Measurements from ENCODE around the gene MYH9.
A peak's percentile ranks its signal among the peaks of the same experiment; 100 is the strongest.

Gene MYH9

DNA sequence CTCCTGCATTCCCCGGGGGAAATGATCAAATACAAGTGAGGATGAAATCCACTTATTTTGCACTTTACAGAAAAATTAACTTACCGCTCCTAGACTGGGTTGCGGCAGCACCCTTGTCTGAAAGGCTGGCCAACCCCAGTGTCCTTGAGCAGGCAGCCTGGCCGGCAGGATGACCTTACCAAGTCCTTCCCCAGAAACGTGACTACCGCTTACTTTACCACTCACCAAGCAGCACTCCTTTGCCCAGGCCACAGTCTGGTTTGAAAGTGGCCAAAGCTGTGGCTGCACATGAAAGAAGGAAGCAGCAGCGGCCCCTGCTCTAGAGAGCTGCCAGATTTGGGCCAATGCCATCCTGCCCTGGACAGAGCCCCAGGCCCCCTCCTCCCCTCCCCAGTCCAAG is 20.3 kb downstream of the MYH9 start:
- DNase-seq (ENCODE audit: low read depth in 2 of 2), result no peak

DNA sequence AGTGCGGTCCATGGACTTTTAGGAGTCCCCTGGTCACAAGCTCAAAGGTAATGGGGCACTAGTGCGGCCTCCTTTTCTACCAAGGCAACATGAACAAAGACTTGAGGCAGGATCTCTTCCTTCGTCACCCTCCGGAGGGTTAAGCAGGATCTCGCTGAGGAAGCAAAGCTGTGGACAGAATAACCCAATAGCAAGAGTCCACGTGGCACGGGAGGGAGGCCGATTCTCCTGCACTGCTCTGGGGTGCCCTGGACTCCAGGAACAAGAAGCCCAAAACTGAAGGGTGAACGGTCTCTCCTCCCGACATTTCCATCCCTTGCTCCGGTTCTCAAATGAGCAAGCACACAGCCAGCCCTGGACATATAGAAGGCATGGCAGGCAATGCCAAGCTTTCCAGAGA is 20.7 kb downstream of the MYH9 start:
- DNase-seq (ENCODE audit: low read depth in 2 of 2), result no peak

DNA sequence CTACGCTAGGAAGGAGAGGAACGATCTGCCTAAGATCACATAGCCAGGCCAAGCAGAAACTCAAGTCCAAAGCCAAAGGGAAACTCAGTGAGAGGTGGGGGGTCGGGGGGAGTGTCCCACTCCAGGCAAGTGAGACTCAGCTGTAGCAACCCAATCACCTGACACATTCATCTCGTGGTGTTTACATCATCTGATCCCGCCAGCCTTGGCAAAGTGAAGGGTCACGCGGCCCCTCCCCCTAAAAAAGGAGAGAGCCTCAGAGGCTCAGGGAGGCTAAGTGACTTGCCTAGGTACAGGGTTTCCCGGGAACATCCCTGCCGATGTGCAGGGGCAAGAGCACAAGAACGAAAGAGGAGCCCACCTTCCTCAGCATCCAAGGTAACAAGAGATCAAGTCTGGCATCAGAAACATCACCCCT is 21.5 kb downstream of the MYH9 start:
- no peak for DNase-seq (ENCODE audit: low read depth in 2 of 2)

DNA sequence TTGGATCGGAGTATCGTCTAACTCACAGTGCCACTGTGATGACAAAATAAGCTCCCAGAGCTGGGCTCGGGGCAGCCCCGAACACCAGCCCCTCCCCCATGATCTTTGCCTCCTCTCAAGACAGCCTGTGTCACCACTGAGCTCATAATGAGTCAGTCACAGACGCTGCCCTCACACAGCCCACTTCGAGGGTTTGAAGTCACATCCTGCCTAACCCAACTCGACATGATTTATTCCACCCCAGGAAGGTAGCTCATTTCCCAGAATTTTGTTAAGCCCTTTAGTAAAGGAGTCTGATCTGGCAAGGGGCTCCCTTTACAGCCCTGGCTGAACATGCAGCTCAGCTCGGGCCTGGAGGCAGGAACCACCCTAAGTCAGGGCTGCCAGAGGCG is 22.8 kb downstream of the MYH9 start:
- peak; percentile 69 to 83 for DNase-seq (ENCODE audit: low read depth in 2 of 2)

DNA sequence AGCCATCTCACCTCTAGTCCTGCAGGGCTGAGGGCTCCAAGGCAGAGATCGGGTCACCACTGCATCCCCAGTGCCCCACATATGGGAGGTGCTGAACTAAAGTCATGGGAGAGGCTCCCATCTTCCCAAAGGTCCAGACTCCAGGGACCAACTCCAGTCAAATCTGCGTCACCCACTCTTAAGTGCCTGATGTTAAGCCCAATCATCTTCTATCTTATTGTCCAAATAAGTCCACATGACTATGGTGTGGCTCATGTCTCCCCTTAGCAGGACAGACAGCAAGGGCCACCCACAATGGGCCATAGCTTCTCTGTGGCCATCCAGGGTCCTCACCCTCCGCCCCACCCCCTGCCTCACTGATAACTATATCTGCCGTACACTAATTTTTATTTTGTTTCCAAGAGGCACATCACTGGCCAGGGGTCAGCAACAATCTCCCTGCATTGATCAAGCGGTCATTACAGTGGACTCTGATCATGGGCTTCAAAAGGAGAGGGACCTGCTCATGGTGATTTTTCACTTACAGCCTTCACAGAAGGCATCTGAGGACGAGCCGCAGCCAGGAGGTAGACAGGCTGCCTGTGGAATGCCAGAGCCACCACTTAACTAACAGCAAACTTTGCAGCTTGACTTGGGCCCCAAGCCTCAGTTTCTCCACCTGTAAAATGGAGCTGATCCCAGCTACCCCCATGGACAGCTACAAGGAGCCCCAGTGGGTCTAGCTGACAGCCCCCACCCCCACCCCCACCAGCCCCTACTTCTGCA is 23.3 kb downstream of the MYH9 start:
- DNase-seq (ENCODE audit: low read depth in 2 of 2), result no peak

DNA sequence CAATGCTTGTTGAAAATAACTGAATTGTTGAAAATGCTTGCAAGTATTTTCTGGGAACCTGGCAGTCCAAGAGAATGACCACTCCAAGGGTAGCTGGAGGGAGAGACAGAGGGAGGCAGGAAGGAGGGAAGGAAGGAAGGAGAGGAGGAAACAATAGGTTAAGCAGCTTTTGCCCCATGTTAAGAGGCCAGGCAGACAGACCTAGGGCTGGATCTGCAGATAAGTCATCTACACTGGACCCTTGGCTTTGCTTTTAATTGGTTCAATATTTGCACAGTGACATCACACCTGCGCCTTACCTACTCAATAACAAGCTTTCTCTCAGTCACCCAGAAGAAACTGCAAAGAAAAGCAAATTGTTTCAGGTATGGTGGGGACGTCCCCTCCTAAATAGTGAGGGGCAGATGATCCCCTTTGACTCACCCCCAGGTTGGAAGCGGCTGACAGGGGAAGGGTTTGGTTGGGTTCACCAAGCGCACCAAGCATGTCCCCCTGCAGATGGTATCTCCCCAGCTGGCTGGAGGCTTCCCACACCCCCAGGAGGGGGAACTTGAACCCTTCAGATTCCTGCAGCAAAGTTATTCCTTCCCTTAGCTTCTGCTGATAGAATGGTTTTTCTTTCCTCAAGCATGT is 24.3 kb downstream of the MYH9 start:
- DNase-seq (ENCODE audit: low read depth in 2 of 2), result no peak

DNA sequence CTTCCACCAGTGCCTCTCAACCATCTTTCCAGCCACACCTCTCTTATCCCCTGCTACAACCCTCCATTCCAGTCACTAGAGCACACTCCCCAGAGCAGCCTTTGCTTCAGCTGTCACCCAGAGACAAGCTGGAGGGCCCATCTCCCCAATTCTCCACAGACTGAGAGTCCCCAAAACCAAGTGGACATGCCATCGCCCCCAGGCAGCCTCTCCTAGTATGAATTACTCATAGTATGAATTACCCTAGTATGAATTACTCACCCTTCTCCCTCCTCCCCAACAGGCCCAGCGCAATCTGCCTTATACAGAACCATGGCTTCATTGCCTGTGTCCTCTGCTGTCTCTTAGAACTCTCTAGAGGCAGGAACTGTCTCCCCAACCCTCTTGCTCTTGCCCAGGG is 24.8 kb downstream of the MYH9 start:
- DNase-seq (ENCODE audit: low read depth in 2 of 2), result no peak

DNA sequence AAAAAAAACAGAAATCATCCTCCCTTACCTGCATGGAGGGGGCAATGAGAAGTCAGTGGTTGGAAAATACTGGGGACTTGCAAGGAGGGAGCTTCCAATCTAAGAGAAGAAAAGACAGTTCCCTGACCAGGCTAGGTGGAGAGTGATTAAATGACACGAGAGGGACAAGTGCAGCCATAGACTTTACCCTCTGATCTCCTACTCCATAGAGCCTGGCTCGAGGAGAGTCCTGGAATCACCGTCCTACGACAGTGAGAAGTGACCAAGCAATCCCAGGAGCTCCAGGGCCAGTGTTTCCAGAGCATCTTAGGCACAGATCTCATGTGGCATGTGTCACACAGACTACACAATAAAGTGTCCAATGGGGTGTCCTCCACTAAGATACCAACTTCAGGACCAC is 25.7 kb downstream of the MYH9 start:
- no peak for DNase-seq (ENCODE audit: low read depth in 2 of 2)

DNA sequence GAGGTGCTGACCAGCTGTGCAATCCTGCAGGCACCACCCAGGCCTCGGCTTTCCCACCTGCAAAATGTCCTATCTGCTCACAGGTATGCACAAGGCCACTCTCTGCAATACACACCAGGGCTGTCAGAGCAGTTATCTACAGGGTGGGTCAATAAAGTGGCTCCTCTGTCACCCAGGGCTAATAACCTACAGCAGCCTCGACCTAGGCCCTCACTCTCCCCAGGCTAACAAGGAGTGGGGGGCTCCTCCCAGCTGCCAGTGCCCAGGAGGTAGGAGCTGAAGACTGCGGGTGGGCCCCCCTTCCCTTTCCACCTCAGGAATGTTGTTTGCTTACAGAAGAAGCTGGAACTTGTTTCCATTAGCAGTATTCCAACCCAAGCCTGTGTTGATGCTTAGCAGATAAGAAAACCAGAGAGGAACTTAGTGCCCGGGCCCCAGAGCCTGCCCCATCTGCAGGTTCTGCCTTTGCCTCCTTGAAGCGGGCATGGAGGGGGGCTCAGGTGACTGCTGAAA is 26.8 kb downstream of the MYH9 start:
- no peak for DNase-seq (ENCODE audit: low read depth in 2 of 2)

DNA sequence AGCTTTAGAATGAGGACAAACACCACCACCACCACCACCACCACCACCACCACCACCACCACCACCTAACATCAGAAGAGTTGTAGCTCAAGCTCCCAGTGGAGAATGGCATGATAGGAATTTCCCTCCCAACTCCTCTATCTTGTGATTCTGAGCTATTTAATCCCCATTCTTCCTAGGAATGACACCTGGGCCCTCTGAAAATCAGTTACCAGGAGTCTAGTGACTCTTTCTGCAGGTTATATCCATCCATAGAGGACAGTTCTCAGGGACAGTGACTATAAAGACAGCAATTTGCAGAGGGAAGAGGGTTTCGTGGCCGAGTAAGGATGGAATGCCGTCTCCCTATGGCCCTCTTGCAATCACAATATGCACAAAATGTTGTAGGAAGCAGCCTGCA is 27.8 kb downstream of the MYH9 start:
- DNase-seq (ENCODE audit: low read depth in 2 of 2), result no peak

DNA sequence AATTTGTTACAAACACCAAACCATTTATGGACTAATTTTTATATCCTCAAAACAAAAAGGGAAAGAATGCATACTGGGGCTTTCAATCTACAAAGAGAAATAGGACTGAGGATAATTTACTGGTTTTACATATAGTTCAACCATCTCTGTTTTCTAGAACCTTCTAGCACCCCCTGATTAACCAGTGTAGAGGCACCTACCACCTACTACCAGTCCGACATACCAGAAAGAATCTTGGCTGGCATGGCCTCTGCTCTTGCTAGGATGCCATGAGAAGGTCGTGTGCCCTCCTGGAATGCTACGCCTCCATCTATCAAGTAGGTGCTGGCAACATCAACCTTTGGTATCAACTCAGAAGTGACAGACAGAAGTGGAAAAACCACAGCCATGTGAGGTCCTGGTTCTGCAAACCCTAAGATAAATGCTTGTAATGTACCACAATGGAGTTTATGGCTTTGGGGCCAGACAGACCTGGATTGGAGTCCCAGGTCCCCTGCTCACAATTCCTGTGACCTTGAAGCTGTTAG is 28.2 kb downstream of the MYH9 start:
- DNase-seq (ENCODE audit: low read depth in 2 of 2), result no peak

DNA sequence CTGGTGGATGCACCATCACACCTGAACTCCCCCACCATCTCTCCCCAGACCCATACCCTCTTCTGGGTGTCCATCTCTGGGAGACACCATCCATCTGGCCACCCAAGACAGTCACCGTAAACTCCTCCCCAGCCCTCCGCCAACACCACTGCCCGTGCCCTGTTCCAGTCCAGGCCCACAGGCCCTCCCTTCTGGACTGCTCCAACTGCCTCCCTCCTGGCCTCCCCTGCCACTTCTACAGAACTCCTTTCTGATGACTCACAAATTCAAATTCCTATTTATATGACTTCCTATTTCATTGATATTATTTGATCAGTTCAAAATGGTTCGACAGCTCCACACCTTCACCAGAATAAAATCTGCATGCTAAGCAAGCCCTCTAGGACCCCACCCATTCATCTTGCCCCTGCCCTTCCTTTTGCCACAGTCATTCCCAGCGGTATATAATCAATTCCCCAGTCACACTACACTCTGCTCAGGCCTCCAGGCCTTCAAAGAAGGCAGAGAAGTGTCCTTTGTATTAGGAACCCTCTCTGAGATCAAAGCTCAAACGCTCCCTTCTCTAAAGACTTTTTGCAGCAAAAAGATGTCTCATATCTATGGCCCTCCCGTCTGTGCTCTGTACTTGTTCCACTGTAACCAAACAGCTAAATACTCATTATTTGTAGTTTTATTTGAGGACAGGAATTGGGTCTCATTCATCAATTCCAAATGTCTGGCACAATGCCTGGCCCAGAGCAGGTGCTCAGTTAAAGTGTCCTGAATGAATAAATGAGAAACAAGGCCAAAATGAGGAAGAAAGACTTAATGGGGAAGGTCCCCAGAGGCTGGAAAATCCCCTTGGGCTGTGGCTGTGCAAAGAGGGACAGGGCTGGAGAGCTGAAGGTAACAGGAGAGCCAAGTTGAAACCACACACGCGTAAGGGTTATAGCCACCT is 29.0 kb downstream of the MYH9 start:
- no peak for DNase-seq (ENCODE audit: low read depth in 2 of 2)

DNA sequence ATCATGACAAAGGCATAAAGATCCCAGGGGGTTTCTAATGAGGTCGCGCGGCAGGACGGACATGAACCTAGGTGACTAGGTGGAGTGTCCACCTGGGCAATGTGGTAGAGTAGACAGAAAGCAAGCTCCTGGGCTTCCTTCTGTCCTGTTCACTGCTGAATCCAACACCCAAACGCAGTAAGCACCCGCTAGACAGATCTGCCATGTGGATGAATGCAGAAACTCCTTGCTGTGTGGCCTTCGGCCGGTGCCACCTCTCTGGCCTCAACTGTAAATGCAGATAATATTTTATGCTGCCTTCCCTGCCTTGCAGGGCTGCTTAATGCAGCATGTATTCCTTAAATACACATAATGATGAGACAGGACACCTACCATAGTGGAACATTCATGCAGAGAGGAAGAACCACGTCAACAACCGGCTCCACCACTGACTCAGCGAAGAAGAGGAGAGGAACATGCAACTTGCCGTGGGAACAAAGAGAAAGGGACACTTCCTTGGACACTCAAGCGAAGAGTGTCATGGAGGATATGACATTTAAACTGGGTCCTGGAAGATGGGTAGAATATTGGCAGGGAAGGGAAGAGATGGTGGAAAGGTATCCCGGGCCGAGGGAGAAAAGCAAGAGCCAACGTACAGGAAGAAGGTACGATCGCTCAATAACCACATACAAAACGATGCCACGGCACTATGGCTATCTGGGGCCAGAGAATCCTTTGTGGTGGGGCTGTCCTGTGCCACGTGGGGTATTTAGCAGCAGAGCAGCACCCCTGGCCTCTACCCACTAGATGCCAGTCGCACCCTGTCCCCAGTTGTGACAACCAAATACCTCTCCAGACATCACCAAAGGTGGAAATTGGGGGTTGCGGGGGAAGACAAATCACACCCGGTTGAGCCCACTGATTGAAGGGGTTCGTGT is 30.8 kb downstream of the MYH9 start:
- DNase-seq (ENCODE audit: low read depth in 2 of 2), result no peak

DNA sequence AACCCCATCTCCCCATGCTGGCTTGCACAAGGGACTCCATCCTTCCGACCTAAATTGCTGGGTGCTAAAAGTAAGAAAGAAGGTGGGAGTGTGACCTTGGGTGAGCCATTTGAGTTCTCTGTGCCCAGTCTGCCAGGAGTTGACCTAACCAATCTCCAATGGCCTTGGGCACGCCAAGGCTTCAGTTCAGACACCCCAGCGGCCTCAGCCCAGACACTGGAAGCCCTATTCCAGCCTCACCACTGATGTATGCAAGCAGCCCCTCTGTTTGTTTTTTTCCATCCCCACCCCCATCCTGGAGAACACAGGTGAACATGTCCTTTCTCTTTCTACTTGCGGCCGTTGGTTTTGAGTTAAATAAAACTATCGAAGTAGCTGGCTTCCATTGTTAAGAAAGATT is 31.9 kb downstream of the MYH9 start:
- DNase-seq (ENCODE audit: low read depth in 2 of 2), result no peak

DNA sequence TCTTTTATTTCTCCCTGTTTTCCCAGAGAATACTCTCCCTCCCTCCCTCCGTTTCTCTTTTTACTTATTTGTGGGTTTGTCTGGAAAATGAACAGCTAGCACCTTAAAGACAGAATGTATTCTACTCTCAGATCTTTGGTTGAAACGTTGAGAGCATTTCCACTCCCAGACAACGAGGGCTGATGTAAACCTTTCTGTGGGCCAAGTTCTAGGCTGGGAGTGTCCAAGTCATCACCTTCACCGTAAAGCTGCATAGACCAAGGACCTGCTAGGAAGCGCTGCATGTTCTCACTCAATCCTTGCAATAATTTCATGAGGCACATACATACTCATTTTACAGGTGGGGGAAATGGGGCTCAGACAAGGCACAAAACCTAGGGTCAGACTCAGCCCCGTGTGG is 32.4 kb downstream of the MYH9 start:
- no peak for DNase-seq (ENCODE audit: low read depth in 2 of 2)

DNA sequence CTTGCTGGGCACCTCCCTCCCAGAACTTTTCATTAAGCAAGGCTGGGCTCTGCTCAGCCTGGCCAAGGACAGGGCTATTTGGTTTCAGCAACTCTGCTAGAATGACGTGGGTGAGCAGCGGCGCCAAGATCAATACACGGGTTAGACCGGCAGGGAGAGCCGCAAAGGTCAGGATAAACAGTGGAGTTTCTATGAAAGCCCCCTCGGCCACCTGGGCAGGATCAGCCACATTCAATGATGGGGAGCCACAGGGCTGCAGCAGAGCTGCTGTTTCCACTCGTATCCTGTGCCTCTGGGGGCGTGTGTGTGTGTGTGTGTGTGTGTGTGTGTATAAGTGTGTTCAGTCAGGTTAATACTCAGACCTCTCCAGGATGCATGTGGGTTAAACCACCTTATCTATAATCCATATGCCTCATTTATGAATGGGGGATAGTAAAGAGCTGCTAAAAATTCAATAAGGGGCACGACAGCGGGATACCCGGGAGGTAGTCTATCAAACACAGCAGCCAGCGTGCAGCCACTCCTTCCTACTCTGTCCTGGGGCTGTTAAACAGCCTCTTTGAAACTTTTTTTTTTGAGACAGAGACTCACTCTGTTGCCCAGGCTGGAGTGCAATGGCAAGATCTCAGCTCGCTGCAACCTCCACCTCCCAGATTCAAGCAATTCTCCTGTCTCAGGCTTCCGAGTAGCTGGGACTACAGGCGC is 34.8 kb downstream of the MYH9 start:
- DNase-seq (ENCODE audit: low read depth in 2 of 2), result no peak

DNA sequence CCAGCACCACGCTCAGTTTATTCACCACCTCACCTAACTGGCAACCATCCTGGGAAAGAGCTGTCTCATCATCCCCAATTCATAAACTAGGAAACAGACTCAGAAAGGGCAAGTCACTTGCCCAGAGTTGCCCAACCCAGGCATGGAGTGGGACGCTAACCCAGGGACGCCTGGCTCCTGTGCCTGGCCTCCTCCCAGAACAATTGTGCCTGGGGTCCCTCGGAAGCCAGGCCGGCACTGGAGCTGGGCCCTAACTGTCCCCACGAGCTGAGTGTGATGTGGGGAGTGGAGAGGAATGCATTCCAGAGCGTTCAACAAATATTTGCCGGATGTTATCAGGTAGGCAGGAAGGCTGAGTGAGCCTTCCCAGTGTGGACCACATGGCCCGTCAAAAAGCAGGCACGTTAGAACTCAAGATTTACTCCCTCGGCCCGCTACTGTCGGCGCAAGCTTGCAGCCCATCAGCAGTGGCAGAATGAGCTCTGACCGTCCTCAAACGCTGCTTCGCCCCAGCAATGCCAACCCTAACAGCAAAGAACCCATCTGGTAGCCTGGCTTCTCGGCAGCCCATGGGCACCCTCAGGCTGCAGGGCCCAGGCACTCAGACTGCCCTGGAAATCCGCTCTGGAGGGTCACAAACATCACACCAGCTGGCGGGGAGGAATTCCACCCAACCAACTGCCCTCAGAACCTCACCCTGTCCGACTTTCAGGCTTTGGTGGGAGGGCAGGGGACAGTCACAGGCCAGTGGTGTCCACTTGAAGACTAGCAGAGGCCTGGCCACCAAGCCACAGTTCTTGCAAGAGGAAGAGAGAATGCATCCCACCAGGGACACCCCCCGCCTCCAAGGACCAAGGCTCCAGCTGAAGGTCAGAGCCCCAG is 35.6 kb downstream of the MYH9 start:
- DNase-seq (ENCODE audit: low read depth in 2 of 2), result no peak

DNA sequence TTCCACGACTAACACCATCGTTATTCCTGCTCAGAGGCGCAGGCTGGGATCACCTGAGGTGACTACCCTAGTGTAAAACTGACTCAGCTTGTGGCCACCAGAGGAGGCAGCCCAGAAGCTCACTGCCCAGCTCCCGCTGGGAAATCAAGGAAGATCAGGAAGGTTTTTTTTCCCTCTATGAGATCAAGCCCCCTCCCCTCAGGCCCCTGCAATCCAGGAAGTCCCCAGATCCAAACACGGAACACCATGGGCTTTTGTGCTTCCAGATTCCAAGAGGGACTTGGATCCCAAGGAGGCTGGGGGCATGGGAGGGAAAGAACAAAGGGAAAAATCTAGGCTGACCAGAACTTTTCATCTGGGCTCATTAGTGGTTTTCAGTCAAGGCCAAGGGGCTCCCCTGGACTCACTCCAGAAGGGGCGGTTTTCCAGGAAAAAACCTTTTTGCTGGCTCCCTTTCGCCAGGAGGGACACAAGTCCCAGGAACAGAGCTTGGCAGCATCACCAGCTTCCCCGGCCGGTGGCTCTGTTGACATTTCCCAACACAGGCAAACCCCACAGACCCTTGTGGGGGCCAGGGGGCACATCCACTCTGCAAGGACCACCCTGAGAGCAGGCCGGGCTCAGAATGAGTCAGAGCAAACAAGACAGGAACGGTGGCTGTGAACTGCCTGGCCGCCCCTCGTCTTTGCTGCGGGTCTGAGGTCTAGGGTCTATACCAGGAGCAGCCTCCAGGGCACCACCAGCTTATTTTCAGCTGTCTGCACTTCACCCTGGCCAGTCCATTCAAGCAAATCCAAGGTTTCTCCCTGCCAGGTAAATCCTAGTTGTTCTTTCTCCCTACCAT is 36.8 kb downstream of the MYH9 start:
- no peak for DNase-seq (ENCODE audit: low read depth in 2 of 2)

DNA sequence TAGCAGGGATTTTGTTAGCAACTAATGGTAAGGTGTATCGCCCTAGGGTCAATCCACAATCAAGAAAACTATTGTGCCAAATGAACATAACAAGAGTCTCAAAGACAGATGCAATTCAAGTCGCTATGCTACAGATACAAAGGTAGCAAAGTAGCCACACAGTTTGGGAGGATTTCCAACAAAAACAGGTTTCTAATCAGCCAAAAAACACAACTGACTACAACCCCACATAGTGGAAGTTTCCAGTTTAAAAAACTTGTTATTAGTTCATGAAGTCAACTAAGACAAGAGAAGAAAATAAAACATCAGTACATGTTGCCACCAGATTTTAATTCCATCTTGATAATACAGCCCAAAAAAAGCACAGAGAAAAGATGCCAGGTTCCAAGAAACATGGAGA is 38.0 kb downstream of the MYH9 start:
- no peak for DNase-seq (ENCODE audit: low read depth in 2 of 2)

All from stimulated activated CD8-positive, alpha-beta memory T cell treated with anti-CD3 and anti-CD28 coated beads, Interleukin-2, amount 100 ng/mL, for 1 hour (primary cell).